H1 (cell line): ENCODE results near the gene ZNFX1. TPM values are rescaled to one million over a fixed set of nuclear protein-coding genes. Genes with fewer than 3 reads are reported as not detected.

Source experiments
- CTCF ChIA-PET: fragments of 300-600 bp; sonication (Branson Sonifier 250); formaldehyde crosslinking; loops from one replicate; lab custom pipeline; 2021; ENCODE audit not compliant: partially characterized antibody; lab: Charles Lee
- POLR2A ChIA-PET: fragments of 300-600 bp; sonication (Branson Sonifier 250); formaldehyde crosslinking; loops from one replicate; lab custom pipeline; 2021; ENCODE audit warnings: inconsistent platforms; ENCODE audit not compliant: partially characterized antibody; lab: Charles Lee
- DNase-seq, 2 experiments: peaks; one replicate each; pipeline versions ENCODE4 v3.0.0 to v3.0.0-alpha.2; 2010 to 2022; ENCODE audit warnings: low spot score in 2 of 2, low read depth in 1 of 2, mixed read lengths in 1 of 2
- FAIRE-seq: peaks from 2 replicates; lab custom pipeline; 2011; peaks lifted over from hg19 to GRCh38; lab: Jason Lieb, UNC
- H2AFZ ChIP-seq: 2 replicates; pipeline ENCODE4 v1.8.1; 2012; ENCODE audit warnings: low read length, inconsistent platforms
- H2AK5ac ChIP-seq: 2 replicates; pipeline ENCODE4 v1.6.1; 2013; ENCODE audit warnings: low read depth, low read length
- H2BK120ac ChIP-seq: replicated peaks from 2 replicates; pipeline ENCODE3; 2013; ENCODE audit warnings: low read depth, low read length, inconsistent platforms
- H2BK12ac ChIP-seq: 2 replicates; pipeline ENCODE4 v1.6.1; 2013; ENCODE audit warnings: low read depth, low read length
- H2BK15ac ChIP-seq: 2 replicates; pipeline ENCODE4 v1.6.1; 2013; ENCODE audit warnings: low read length
- H2BK20ac ChIP-seq: 2 replicates; pipeline ENCODE4 v1.6.1; 2013; ENCODE audit warnings: low read length
- H2BK5ac ChIP-seq: 2 replicates; pipeline ENCODE4 v1.6.1; 2013; ENCODE audit warnings: low read depth, low read length
- H3K14ac ChIP-seq: 2 replicates; pipeline ENCODE4 v1.6.1; 2013; ENCODE audit warnings: inconsistent platforms; ENCODE audit not compliant: insufficient read length
- H3K18ac ChIP-seq: 2 replicates; pipeline ENCODE4 v1.6.1; 2013; ENCODE audit warnings: low read length; ENCODE audit errors: extremely low read depth
- H3K23ac ChIP-seq: 2 replicates; pipeline ENCODE4 v1.6.1; 2013; ENCODE audit warnings: inconsistent platforms; ENCODE audit not compliant: insufficient read length
- H3K23me2 ChIP-seq: 2 replicates; pipeline ENCODE4 v1.6.1; 2013; ENCODE audit warnings: low read depth, low read length
- H3K27ac ChIP-seq: 2 replicates; pipeline ENCODE4 v1.6.1; 2011; ENCODE audit warnings: low read depth, low read length, inconsistent platforms
- H3K27me3 ChIP-seq, 4 experiments: replicated peaks in 1 of 4; 1 replicate in 1 of 4; 2 replicates in 3 of 4; pipeline versions ENCODE4 v1.6.1 to v1.8.1; 2011 to 2013; ENCODE audit warnings: low read length in 3 of 4, mild to moderate bottlenecking in 3 of 4, inconsistent platforms in 2 of 4, mixed read lengths in 2 of 4, moderate library complexity in 1 of 4; ENCODE audit not compliant: control insufficient read depth in 3 of 4, insufficient read depth in 3 of 4; ENCODE audit errors: extremely low read depth in 1 of 4
- H3K36me3 ChIP-seq, 4 experiments: 2 replicates each; pipeline versions ENCODE4 v1.6.1 to v1.8.1; 2011 to 2013; ENCODE audit warnings: mild to moderate bottlenecking in 4 of 4, low read length in 3 of 4, moderate library complexity in 2 of 4, control low read depth in 1 of 4, inconsistent platforms in 1 of 4; ENCODE audit not compliant: insufficient read depth in 4 of 4, control insufficient read depth in 2 of 4
- H3K4ac ChIP-seq: replicated peaks from 2 replicates; pipeline ENCODE3; 2013; ENCODE audit warnings: low read length, low read depth, mixed read lengths, inconsistent platforms; ENCODE audit not compliant: insufficient read length
- H3K4me1 ChIP-seq, 4 experiments: replicated peaks in 1 of 4; 1 replicate in 1 of 4; 2 replicates in 3 of 4; pipeline versions ENCODE4 v1.6.1 to v1.8.1; 2011 to 2013; ENCODE audit warnings: low read length in 3 of 4, inconsistent platforms in 2 of 4, mixed read lengths in 1 of 4; ENCODE audit not compliant: insufficient read depth in 4 of 4, control insufficient read depth in 3 of 4
- H3K4me2 ChIP-seq, 2 experiments: 2 replicates each; pipeline versions ENCODE4 v1.6.1 to v1.8.1; 2011 to 2013; ENCODE audit warnings: low read depth in 2 of 2, low read length in 2 of 2, control low read depth in 1 of 2, inconsistent platforms in 1 of 2, mild to moderate bottlenecking in 1 of 2; ENCODE audit not compliant: insufficient read depth in 1 of 2
- H3K4me3 ChIP-seq, 4 experiments: fragments of 200-600, 300-600 bp in 1 of 4; sonication (generic), shearing (Covaris generic), sonication (Bioruptor Twin) in 1 of 4; 2 replicates each; pipeline versions ENCODE4 v1.5.1 to v1.8.1; 2011 to 2016; ENCODE audit warnings: low read length in 4 of 4, low read depth in 3 of 4, control low read depth in 2 of 4, inconsistent platforms in 2 of 4, mild to moderate bottlenecking in 2 of 4, mixed read lengths in 1 of 4, moderate library complexity in 1 of 4; ENCODE audit not compliant: insufficient read depth in 2 of 4; ENCODE audit errors: extremely low read depth in 1 of 4
- H3K56ac ChIP-seq: replicated peaks from 2 replicates; pipeline ENCODE3; 2013; ENCODE audit warnings: low read depth, mild to moderate bottlenecking, mixed read lengths, low read length, inconsistent platforms; ENCODE audit not compliant: insufficient read length
- H3K79me1 ChIP-seq: 2 replicates; pipeline ENCODE4 v1.6.1; 2013; ENCODE audit warnings: low read depth, low read length, control low read depth
- H3K79me2 ChIP-seq, 2 experiments: 2 replicates each; pipeline versions ENCODE4 v1.6.1 to v1.8.1; 2012 to 2013; ENCODE audit warnings: low read length in 2 of 2, mild to moderate bottlenecking in 2 of 2, inconsistent platforms in 1 of 2; ENCODE audit not compliant: insufficient read depth in 2 of 2, control insufficient read depth in 1 of 2
- H3K9ac ChIP-seq, 4 experiments: replicated peaks in 1 of 4; 1 replicate in 1 of 4; 2 replicates in 3 of 4; pipeline versions ENCODE4 v1.6.1 to v1.8.1; 2011 to 2013; ENCODE audit warnings: low read depth in 3 of 4, low read length in 3 of 4, control low read depth in 2 of 4, mild to moderate bottlenecking in 2 of 4, moderate library complexity in 2 of 4, inconsistent platforms in 1 of 4; ENCODE audit errors: extremely low read depth in 1 of 4
- H3K9me3 ChIP-seq, 2 experiments: 2 replicates each; pipeline versions ENCODE4 v1.6.1 to v1.8.1; 2012 to 2013; ENCODE audit warnings: mild to moderate bottlenecking in 2 of 2, moderate library complexity in 2 of 2, control low read depth in 1 of 2, inconsistent platforms in 1 of 2, low read depth in 1 of 2, low read length in 1 of 2, mixed read lengths in 1 of 2; ENCODE audit not compliant: insufficient read depth in 2 of 2
- H4K20me1 ChIP-seq, 2 experiments: replicated peaks in 1 of 2; 2 replicates each; pipeline versions ENCODE3 to v1.8.1; 2011 to 2013; ENCODE audit warnings: inconsistent platforms in 2 of 2, low read length in 2 of 2, mild to moderate bottlenecking in 1 of 2; ENCODE audit not compliant: insufficient read depth in 2 of 2, control insufficient read depth in 1 of 2
- H4K5ac ChIP-seq: 2 replicates; pipeline ENCODE4 v1.6.1; 2013; ENCODE audit warnings: low read length, low read depth, mixed read lengths, inconsistent platforms; ENCODE audit not compliant: insufficient read length
- H4K8ac ChIP-seq: 2 replicates; pipeline ENCODE4 v1.8.0; 2013; ENCODE audit warnings: mild to moderate bottlenecking, moderate library complexity, low read length, inconsistent platforms; ENCODE audit not compliant: insufficient read depth; ENCODE audit errors: extremely low read depth
- H4K91ac ChIP-seq: replicated peaks from 2 replicates; pipeline ENCODE3; 2013; ENCODE audit warnings: low read length, mixed read lengths, inconsistent platforms; ENCODE audit not compliant: insufficient read length
- ASH2L ChIP-seq: fragments of 200-600, 300-600 bp; sonication (generic); IDR thresholded peaks from one replicate; pipeline ENCODE4 v1.7.1; 2017; ENCODE audit warnings: low read length
- BCL11A ChIP-seq, 2 experiments: IDR thresholded peaks; one replicate each; pipeline ENCODE4 v1.6.1; 2011; ENCODE audit warnings: low read depth in 2 of 2, low read length in 2 of 2, mild to moderate bottlenecking in 2 of 2
- CBX5 ChIP-seq: fragments of 300-800, 300-1000 bp; sonication (generic); IDR thresholded peaks from 2 replicates; pipeline ENCODE4 v1.7.1; 2016; ENCODE audit warnings: antibody characterized with exemption, low read length, low read depth
- CBX8 ChIP-seq: fragments of 300-800, 300-1000 bp; sonication (generic); IDR thresholded peaks from 2 replicates; pipeline ENCODE4 v1.7.1; 2016; ENCODE audit warnings: low read depth, low read length, borderline replicate concordance
- CREB1 ChIP-seq: IDR thresholded peaks from 2 replicates; pipeline ENCODE4 v1.6.1; 2012; ENCODE audit warnings: inconsistent platforms
- EZH2 ChIP-seq: fragments of 200-600 bp; sonication (generic); IDR thresholded peaks from 2 replicates; pipeline ENCODE4 v1.7.1; 2012; ENCODE audit warnings: low read depth, mild to moderate bottlenecking, moderate library complexity, low read length, inconsistent platforms; ENCODE audit not compliant: severe bottlenecking
- HDAC6 ChIP-seq: IDR thresholded peaks from one replicate; pipeline ENCODE4 v1.7.1; 2012; ENCODE audit warnings: low read depth, mild to moderate bottlenecking, inconsistent platforms, low read length, moderate library complexity
- JUN ChIP-seq: IDR thresholded peaks from 2 replicates; pipeline ENCODE4 v1.6.1; 2011; ENCODE audit warnings: low read depth, mild to moderate bottlenecking, improper control_type of control experiment, low read length
- RAD21 ChIP-seq, 2 experiments: IDR thresholded peaks in 1 of 2; conservative IDR thresholded peaks in 1 of 2; 2 replicates each; pipeline ENCODE4 v1.6.1; 2011; ENCODE audit warnings: low read depth in 2 of 2, low read length in 2 of 2, improper control_type of control experiment in 1 of 2, inconsistent platforms in 1 of 2, mild to moderate bottlenecking in 1 of 2, moderate library complexity in 1 of 2
- SAP30 ChIP-seq: fragments of 300-600 bp; sonication (generic); IDR thresholded peaks from 2 replicates; pipeline ENCODE4 v1.7.1; 2012; ENCODE audit warnings: low read length, moderate library complexity, mild to moderate bottlenecking, inconsistent platforms; ENCODE audit not compliant: insufficient read depth, insufficient replicate concordance
- SP2 ChIP-seq: IDR thresholded peaks from 2 replicates; pipeline ENCODE4 v1.6.1; 2012; ENCODE audit warnings: mild to moderate bottlenecking, low read length, inconsistent platforms
- WGBS, 2 experiments: shearing (Covaris generic) in 1 of 2; methylation state at CpG; one replicate each; pipeline versions ENCODE4 v1.1.6 to v1.1.7; 2013 to 2015; ENCODE audit warnings: low lambda C conversion rate in 2 of 2, mixed read lengths in 2 of 2, inconsistent platforms in 1 of 2, low coverage in 1 of 2, missing lambda C conversion rate in 1 of 2; ENCODE audit not compliant: insufficient replicate concordance in 2 of 2, insufficient coverage in 1 of 2, insufficient read length in 1 of 2; ENCODE audit errors: extremely low coverage in 1 of 2, missing lambda C conversion rate in 1 of 2; 5-methylcytosine and 5-hydroxymethylcytosine counted together
- polyA plus RNA-seq, 7 experiments: library from polyadenylated mRNA; depleted of rRNA in 3 of 7; stranded (reverse) in 5 of 7; unstranded in 2 of 7; fragments of >200 nt in 5 of 7; fragments of 200-250 nt in 2 of 7; gene quantifications; 1 replicate in 5 of 7; 2 replicates in 1 of 7; 4 replicates in 1 of 7; pipeline versions ENCODE4 v1.2.1 to v1.2.3, GENCODE V29; 2011 to 2013; ENCODE audit warnings: missing spikeins in 2 of 7, mixed read lengths in 2 of 7
- total RNA-seq: library from RNA; stranded (reverse); fragmentation: NEBNext Ultra II Directional; extraction: Animal tissue kit (Norgen Biotek cat#: 25700); gene quantifications from 2 replicates; pipeline ENCODE4 v1.2.1, GENCODE V29; 2021
- TF ChIP-seq, protein P1 (sequence below): IDR thresholded peaks from 2 replicates; pipeline ENCODE4 v1.6.1; 2011; ENCODE audit warnings: low read length, improper control_type of control experiment

The ZNFX1 gene
- total and polyA plus RNA-seq, 2 of the 8 experiments (the other 6 are each of a cell fraction or from before 2014, with no cell fraction given): 3.1 to 11.3 TPM

DNA sequence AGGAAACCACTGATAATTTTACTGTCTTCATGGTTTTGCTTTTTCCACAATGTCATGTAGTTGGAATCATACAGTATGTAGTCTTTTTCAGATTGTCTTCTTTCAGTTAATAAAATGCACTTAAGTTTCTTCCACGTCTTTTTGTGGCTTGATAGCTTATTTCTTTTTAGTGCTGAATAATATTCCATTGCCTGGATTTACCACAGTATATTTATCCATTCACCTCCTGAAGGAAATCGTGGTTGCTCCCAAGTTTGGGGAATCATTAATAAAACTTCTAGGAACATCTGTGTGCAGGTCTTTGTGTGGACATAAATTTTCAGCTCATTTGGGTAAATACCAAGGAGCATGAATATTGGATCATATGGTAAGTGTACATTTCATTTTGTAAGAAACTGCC lies 38.8 kb upstream of the ZNFX1 start:
- Histone ChIP-seq H3K79me2 (no peaks in the 10 kb centered on the region), H3K27me3 (peaks cover 11 to 35% (median 28%) of the 10 kb centered on the region in 4 experiments), H4K5ac (no peak overlapping the region), H3K56ac (no peak overlapping the region), H3K4ac (no peak overlapping the region), H4K91ac (no peak overlapping the region), H3K4me1 (peaks cover 0 to 11% (median 3%) of the 10 kb centered on the region in 4 experiments; a peak in 6 of 7 replicates), H2AK5ac (no peak overlapping the region), H3K18ac (no peak overlapping the region), H3K9me3 (no peaks in the 10 kb centered on the region), H3K4me3 (no peak overlapping the region), H3K4me2 (no peak overlapping the region), H2BK5ac (no peak overlapping the region), H3K79me1 (no peaks in the 10 kb centered on the region), H2BK120ac (no peak overlapping the region), H3K14ac (no peak overlapping the region), H3K23ac (no peak overlapping the region), H3K23me2 (peaks cover 12% of the 10 kb centered on the region; the same call in 1 of the 2 replicates), H2BK15ac (no peak overlapping the region), H2BK12ac (no peak overlapping the region), H2AFZ (no peak overlapping the region), H4K20me1 (no peaks in the 10 kb centered on the region), H3K27ac (no peak overlapping the region), H3K36me3 (no peaks in the 10 kb centered on the region), H2BK20ac (no peak overlapping the region), H4K8ac (no peak overlapping the region), H3K9ac (no peak overlapping the region)
- ChIA-PET POLR2A (interaction anchor here (41.0 kb wide), 1 partner anchor 32 kb away, joined by 1132 read pairs; the partner anchor contains the start of gene ZNFX1), CTCF (no interaction called here)
- WGBS, 2 experiments: 84% methylated on average over 2 of the region's 2 CpGs; no CpG with 5 or more reads in 1 of the 2 experiments
- FAIRE-seq: no peak
- no peak for DNase-seq
- TF ChIP-seq CREB1: no peak
- TF ChIP-seq SAP30: no peak
- TF ChIP-seq JUN: no peak
- TF ChIP-seq RAD21 (IDR thresholded peaks at IDR 0.05 in 1 of 2, conservative IDR thresholded peaks at IDR 0.05 in 1 of 2; ENCODE audit: low read depth in 2 of 2, low read length in 2 of 2): no peak
- no peak for TF ChIP-seq HDAC6
- TF ChIP-seq CBX5: no peak
- TF ChIP-seq BCL11A (IDR thresholded peaks at IDR 0.05; ENCODE audit: low read depth in 2 of 2, low read length in 2 of 2): no peak
- TF ChIP-seq, protein P1, sequence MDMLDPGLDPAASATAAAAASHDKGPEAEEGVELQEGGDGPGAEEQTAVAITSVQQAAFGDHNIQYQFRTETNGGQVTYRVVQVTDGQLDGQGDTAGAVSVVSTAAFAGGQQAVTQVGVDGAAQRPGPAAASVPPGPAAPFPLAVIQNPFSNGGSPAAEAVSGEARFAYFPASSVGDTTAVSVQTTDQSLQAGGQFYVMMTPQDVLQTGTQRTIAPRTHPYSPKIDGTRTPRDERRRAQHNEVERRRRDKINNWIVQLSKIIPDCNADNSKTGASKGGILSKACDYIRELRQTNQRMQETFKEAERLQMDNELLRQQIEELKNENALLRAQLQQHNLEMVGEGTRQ: no peak
- TF ChIP-seq CBX8: no peak
- no peak for TF ChIP-seq EZH2
- no peak for TF ChIP-seq SP2
- TF ChIP-seq ASH2L: no peak
